G401 (cell line): ENCODE results near the gene NUDT8. TPM values are rescaled to one million over a fixed set of nuclear protein-coding genes. Genes with fewer than 3 reads are reported as not detected.
"Not testable (repeated sequence)": the region's sequence is repeated elsewhere in the genome, so short reads cannot be mapped to it uniquely, and the experiment has no call there.

Experiments used
- DNase-seq: peaks from one replicate; pipeline ENCODE4 v3.0.0-alpha.2; 2015; ENCODE audit warnings: low spot score
- in situ Hi-C: cut with HindIII; loops from 2 replicates; pipeline ENCODE4 v1.10.0; 2016; ENCODE audit warnings: low sequenced_read_pairs, mixed read lengths
- total RNA-seq: library from RNA; depleted of rRNA; stranded (reverse); fragments of >200 nt; shearing (Covaris generic); gene quantifications from 2 replicates; pipeline ENCODE4 v1.2.3, GENCODE V29; 2014

NUDT8 gene
- total RNA-seq, 1 experiment from 2014 or later: 12.1 TPM

- DNase-seq: no peak
- in situ Hi-C loops: no loop called here
These were observed 2.6 kb upstream of the NUDT8 start for GRCh38 chr11:67632175-67632981.

GRCh38 chr11:67631853-67632174 is 2.1 kb upstream of the NUDT8 start:
- in situ Hi-C loops: no loop called here
- no peak for DNase-seq

- DNase-seq: no peak
- in situ Hi-C loops: no loop called here
These were observed 1.7 kb upstream of the NUDT8 start for GRCh38 chr11:67631411-67631810.

GRCh38 chr11:67630943-67631331 is 1.2 kb upstream of the NUDT8 start:
- DNase-seq: no peak
- in situ Hi-C loops: no loop called here

- peak; percentile 97 for DNase-seq
- in situ Hi-C loops: no loop called here
These were observed 648 bp upstream of the NUDT8 start for GRCh38 chr11:67630228-67630942.

GRCh38 chr11:67628710-67629385 is 889 bp downstream of the NUDT8 start:
- in situ Hi-C loops: no loop called here
- no peak for DNase-seq

GRCh38 chr11:67627812-67628624 is 1.7 kb downstream of the NUDT8 start:
- in situ Hi-C loops: no loop called here
- DNase-seq: no peak

GRCh38 chr11:67627441-67627811 is 2.3 kb downstream of the NUDT8 start:
- no peak for DNase-seq
- in situ Hi-C loops: no loop called here

GRCh38 chr11:67626970-67627369 is 2.8 kb downstream of the NUDT8 start:
- in situ Hi-C loops: no loop called here
- DNase-seq: no peak

- DNase-seq, in situ Hi-C loops: not testable (repeated sequence)
These were observed 3.5 kb downstream of the NUDT8 start for GRCh38 chr11:67626131-67626833.

GRCh38 chr11:67623795-67624194 is 5.9 kb downstream of the NUDT8 start:
- DNase-seq, in situ Hi-C loops: not testable (repeated sequence)

- in situ Hi-C loops, DNase-seq: not testable (repeated sequence)
These were observed 6.8 kb downstream of the NUDT8 start for GRCh38 chr11:67622905-67623304.

- in situ Hi-C loops, DNase-seq: not testable (repeated sequence)
These were observed 7.8 kb downstream of the NUDT8 start for GRCh38 chr11:67621928-67622327.

GRCh38 chr11:67620621-67621020 is 9.1 kb downstream of the NUDT8 start:
- DNase-seq, in situ Hi-C loops: not testable (repeated sequence)

GRCh38 chr11:67619683-67620618 is 9.8 kb downstream of the NUDT8 start:
- DNase-seq, in situ Hi-C loops: not testable (repeated sequence)

- DNase-seq, in situ Hi-C loops: not testable (repeated sequence)
These were observed 10.7 kb downstream of the NUDT8 start for GRCh38 chr11:67618901-67619659.
